GM20000 (cell line): Measurements from ENCODE around the gene SLA2.

Experiments used
- DNase-seq: peaks from one replicate; pipeline ENCODE4 v3.0.0; 2012; ENCODE audit warnings: low spot score
- CTCF ChIP-seq: IDR thresholded peaks from 2 replicates; pipeline ENCODE4 v1.5.1; 2012; ENCODE audit warnings: mild to moderate bottlenecking, control low read depth; ENCODE audit errors: extremely low read depth, missing control alignments

SLA2 gene

GRCh38 chr20:36582821-36583220, 63.2 kb downstream of the SLA2 start:
- no peak for TF ChIP-seq CTCF
- DNase-seq: no peak

GRCh38 chr20:36582322-36582721, 63.7 kb downstream of the SLA2 start:
- TF ChIP-seq CTCF: no peak
- no peak for DNase-seq

- TF ChIP-seq CTCF: no peak
- DNase-seq: no peak
Observed at GRCh38 chr20:36579996-36580545, 65.9 kb downstream of the SLA2 start.

GRCh38 chr20:36578356-36579041, 67.5 kb downstream of the SLA2 start:
- DNase-seq: no peak
- no peak for TF ChIP-seq CTCF

- DNase-seq: no peak
- TF ChIP-seq CTCF: no peak
Observed at GRCh38 chr20:36576081-36576445, 69.9 kb downstream of the SLA2 start.

- peak; percentile 57 for DNase-seq
- no peak for TF ChIP-seq CTCF
Observed at GRCh38 chr20:36574366-36575135, 71.4 kb downstream of the SLA2 start.

- DNase-seq: peak; percentile 79
- TF ChIP-seq CTCF: no peak
Observed at GRCh38 chr20:36573798-36574365, 72.1 kb downstream of the SLA2 start.
